Erythroblast (primary cell): ENCODE data around the gene NF2.

Source experiments
- GATA1 ChIP-seq: IDR thresholded peaks from 2 replicates; pipeline ENCODE4 v1.6.1; 2011; ENCODE audit warnings: low read depth, mild to moderate bottlenecking, control low read depth, low read length, moderate library complexity
- POLR2A ChIP-seq: IDR thresholded peaks from 2 replicates; pipeline ENCODE4 v1.6.1; 2011; ENCODE audit warnings: mild to moderate bottlenecking, low read length

- no peak for TF ChIP-seq POLR2A
- no peak for TF ChIP-seq GATA1
These were observed 127.8 kb downstream of the NF2 start for GRCh38 chr22:29731058-29731850.
